HepG2 (cell line): ENCODE measurements around the gene HNRNPR. TPM values are rescaled to one million over a fixed set of nuclear protein-coding genes. Genes with fewer than 3 reads are reported as not detected.
A peak's percentile ranks its signal among the peaks of the same experiment; 100 is the strongest.

Source experiments
- ATAC-seq: fragments of 200-7000 bp; cut with Tn5 transposase; 3 replicates; pipeline ENCODE4 v1.9.1; 2020; ENCODE audit warnings: mild to moderate bottlenecking, moderate library complexity
- BruUV-seq: library from RNA; stranded (reverse); fragments of 400-500 nt; replicated peaks from 2 replicates; lab custom pipeline; 2021; lab: Mats Ljungman, UMichigan
- CTCF ChIA-PET: fragments of 300-600 bp; formaldehyde crosslinking; extraction: SDS; loops from one replicate; lab custom pipeline; 2021; ENCODE audit warnings: low total read pairs, inconsistent platforms, low intra/inter-chr PET ratio; lab: Yijun Ruan, JAX
- POLR2A ChIA-PET: fragments of 350-600 bp; sonication (Branson Sonifier 250); formaldehyde crosslinking; loops from one replicate; lab custom pipeline; 2020; ENCODE audit warnings: antibody characterized with exemption, inconsistent platforms; lab: Yijun Ruan, JAX
- DNase-seq: peaks from one replicate; pipeline ENCODE4 v3.0.0-alpha.2; 2015; ENCODE audit warnings: low spot score
- FAIRE-seq: peaks from 3 replicates; lab custom pipeline; 2011; peaks lifted over from hg19 to GRCh38; lab: Jason Lieb, UNC
- H2AFZ ChIP-seq: one replicate; pipeline ENCODE4 v1.6.1; 2011; ENCODE audit warnings: low read length, inconsistent platforms
- H3K27ac ChIP-seq: fragments of 300-600 bp; 3 replicates; pipeline ENCODE4 v1.8.0; 2011; ENCODE audit warnings: mixed run types, mild to moderate bottlenecking, mixed read lengths, low read length, inconsistent platforms; ENCODE audit not compliant: insufficient read depth; ENCODE audit errors: extremely low read length
- H3K27me3 ChIP-seq, 2 experiments: fragments of 200-600 bp in 1 of 2; 2 replicates in 1 of 2; 3 replicates in 1 of 2; pipeline versions ENCODE4 v1.6.0 to v1.8.0; 2011; ENCODE audit warnings: low read length in 2 of 2, mild to moderate bottlenecking in 2 of 2, moderate library complexity in 2 of 2, inconsistent platforms in 1 of 2; ENCODE audit not compliant: insufficient read depth in 2 of 2, control insufficient read depth in 1 of 2
- H3K36me3 ChIP-seq, 2 experiments: fragments of 200-600 bp in 1 of 2; replicated peaks in 1 of 2; 2 replicates in 1 of 2; 3 replicates in 1 of 2; pipeline versions ENCODE4 v1.5.1 to v1.8.0; 2011; ENCODE audit warnings: low read length in 2 of 2, inconsistent platforms in 1 of 2; ENCODE audit not compliant: insufficient read depth in 2 of 2, control insufficient read depth in 1 of 2
- H3K4me1 ChIP-seq: 2 replicates; pipeline ENCODE4 v1.5.1; 2012; ENCODE audit warnings: low read length, inconsistent platforms; ENCODE audit not compliant: insufficient read depth
- H3K4me2 ChIP-seq: 2 replicates; pipeline ENCODE4 v1.6.0; 2011; ENCODE audit warnings: low read depth, low read length, inconsistent platforms
- H3K4me3 ChIP-seq, 3 experiments: fragments of 200-600 bp in 1 of 3; sonication (generic), shearing (Covaris generic) in 1 of 3; replicated peaks in 1 of 3; 2 replicates each; pipeline ENCODE4 v1.5.1; 2011 to 2016; ENCODE audit warnings: low read length in 3 of 3, inconsistent platforms in 2 of 3, low read depth in 2 of 3, mild to moderate bottlenecking in 2 of 3, control low read depth in 1 of 3, mixed read lengths in 1 of 3; ENCODE audit not compliant: insufficient read depth in 1 of 3
- H3K79me2 ChIP-seq: one replicate; pipeline ENCODE4 v1.6.1; 2011; ENCODE audit warnings: low read length, inconsistent platforms; ENCODE audit not compliant: insufficient read depth
- H3K9ac ChIP-seq: 2 replicates; pipeline ENCODE4 v1.6.0; 2011; ENCODE audit warnings: mild to moderate bottlenecking, low read depth, low read length, inconsistent platforms; ENCODE audit not compliant: insufficient read depth
- H3K9me3 ChIP-seq: 2 replicates; pipeline ENCODE4 v1.5.1; 2012; ENCODE audit warnings: mild to moderate bottlenecking, low read length
- H4K20me1 ChIP-seq: 2 replicates; pipeline ENCODE4 v1.6.0; 2011; ENCODE audit warnings: inconsistent platforms, mild to moderate bottlenecking, low read length, moderate library complexity; ENCODE audit not compliant: insufficient read depth
- BHLHE40 ChIP-seq: IDR thresholded peaks from 2 replicates; pipeline ENCODE4 v1.6.1; 2011; ENCODE audit warnings: low read length, improper control_type of control experiment
- CEBPB ChIP-seq: IDR thresholded peaks from 2 replicates; pipeline ENCODE4 v1.6.1; 2011; ENCODE audit warnings: low read depth, low read length, improper control_type of control experiment, borderline replicate concordance
- DMAP1 ChIP-seq: IDR thresholded peaks from 2 replicates; pipeline ENCODE4 v1.6.1; 2016
- ETV6 ChIP-seq: sonication (generic); formaldehyde crosslinking; conservative IDR thresholded peaks from 2 replicates; pipeline ENCODE4 v1.4.0; 2020; ENCODE audit warnings: missing genetic modification reagents
- FOXA3 ChIP-seq: IDR thresholded peaks from 2 replicates; pipeline ENCODE4 v1.6.1; 2016; ENCODE audit warnings: missing genetic modification reagents, missing compliant biosample characterization
- FOXP1 ChIP-seq, 2 experiments: fragments of 450-650 bp in 1 of 2; IDR thresholded peaks; 2 replicates each; pipeline ENCODE4 v1.6.1; 2017 to 2018; ENCODE audit warnings: antibody characterized with exemption in 1 of 2
- HDAC6 ChIP-seq: fragments of 200-600 bp; sonication (generic); IDR thresholded peaks from 2 replicates; pipeline ENCODE4 v1.7.0; 2017; ENCODE audit warnings: mild to moderate bottlenecking, antibody characterized with exemption, low read length, low read depth
- PHB2 ChIP-seq: fragments of 450-650 bp; IDR thresholded peaks from 2 replicates; pipeline ENCODE4 v1.6.1; 2018; ENCODE audit not compliant: partially characterized antibody
- REXO4 ChIP-seq: sonication (generic); formaldehyde crosslinking; IDR thresholded peaks from 2 replicates; pipeline ENCODE4 v1.8.0; 2022; ENCODE audit warnings: missing genetic modification reagents, mild to moderate bottlenecking, borderline replicate concordance
- SOX13 ChIP-seq, 3 experiments: fragments of 450-650 bp in 1 of 3; sonication (generic) in 1 of 3; formaldehyde crosslinking in 1 of 3; IDR thresholded peaks in 2 of 3; conservative IDR thresholded peaks in 1 of 3; 2 replicates each; pipeline versions ENCODE4 v1.5.0 to v1.6.1; 2016 to 2020; ENCODE audit warnings: antibody characterized with exemption in 1 of 3, mild to moderate bottlenecking in 1 of 3, missing compliant biosample characterization in 1 of 3, missing genetic modification reagents in 1 of 3, moderate library complexity in 1 of 3
- YEATS2 ChIP-seq: sonication (generic); formaldehyde crosslinking; IDR thresholded peaks from 2 replicates; pipeline ENCODE4 v1.4.0; 2020; ENCODE audit warnings: missing genetic modification reagents, borderline replicate concordance
- ZNF136 ChIP-seq: sonication (generic); formaldehyde crosslinking; IDR thresholded peaks from 2 replicates; pipeline ENCODE4 v1.8.1; 2022; ENCODE audit warnings: low read depth, mild to moderate bottlenecking, moderate library complexity, missing genetic modification reagents
- ZNF343 ChIP-seq: sonication (generic); formaldehyde crosslinking; IDR thresholded peaks from 2 replicates; pipeline ENCODE4 v1.4.0; 2020; ENCODE audit warnings: mild to moderate bottlenecking, missing genetic modification reagents
- ZNF383 ChIP-seq: sonication (generic); formaldehyde crosslinking; IDR thresholded peaks from 2 replicates; pipeline ENCODE4 v1.4.0; 2020; ENCODE audit warnings: missing genetic modification reagents, mild to moderate bottlenecking, borderline replicate concordance
- ZNF879 ChIP-seq: sonication (generic); formaldehyde crosslinking; IDR thresholded peaks from 2 replicates; pipeline ENCODE4 v1.8.1; 2023; ENCODE audit warnings: missing genetic modification reagents
- WGBS: methylation state at CpG from one replicate; pipeline ENCODE4 v1.1.6; 2017; ENCODE audit warnings: low lambda C conversion rate; 5-methylcytosine and 5-hydroxymethylcytosine counted together
- in situ Hi-C: cut with HindIII; loops from 2 replicates; pipeline ENCODE4 v1.10.0; 2017; ENCODE audit warnings: low pct_unique_long_range_greater_than_20kb; ENCODE audit not compliant: extremely low pct_ligation_motif_present
- intact Hi-C: fragments of 100-400 bp; cut with micrococcal nuclease; formaldehyde crosslinking; loops from one replicate; pipeline ENCODE4 v1.10.0; 2022; ENCODE audit not compliant: unreplicated experiment
- polyA plus RNA-seq, 8 experiments: library from polyadenylated mRNA; depleted of rRNA in 3 of 8; stranded (reverse) in 7 of 8; unstranded in 1 of 8; fragments of >200 nt; fragmentation: Illumina TruSeq in 4 of 8; extraction: Trizol in 4 of 8; gene quantifications; 2 replicates each; pipeline versions ENCODE4 v1.2.1 to v1.2.3, GENCODE V29; 2011 to 2016; ENCODE audit warnings: low read depth in 4 of 8, missing spikeins in 1 of 8, mixed read lengths in 1 of 8; ENCODE audit not compliant: insufficient read depth in 1 of 8
- total RNA-seq, 5 experiments: library from RNA; depleted of rRNA; stranded (reverse); fragments of >200 nt; fragmentation: Illumina TruSeq; extraction: Trizol; gene quantifications; 2 replicates each; pipeline ENCODE4 v1.2.3, GENCODE V29; 2016; ENCODE audit warnings: low read depth in 1 of 5
- TF ChIP-seq, protein P1 (sequence below): sonication (generic); formaldehyde crosslinking; IDR thresholded peaks from 2 replicates; pipeline ENCODE4 v1.4.0; 2020; ENCODE audit warnings: missing genetic modification reagents; ENCODE audit errors: not compliant biosample characterization
- TF ChIP-seq, protein P2 (sequence below): sonication (generic); formaldehyde crosslinking; IDR thresholded peaks from 2 replicates; pipeline ENCODE4 v1.8.1; 2022; ENCODE audit warnings: low read depth, mild to moderate bottlenecking, missing genetic modification reagents
- TF ChIP-seq, protein P3 (sequence below): conservative IDR thresholded peaks from 2 replicates; pipeline ENCODE4 v1.6.1; 2018; ENCODE audit warnings: missing genetic modification reagents

Gene HNRNPR
- total and polyA plus RNA-seq, 2 of the 13 experiments (the other 11 are each of a cell fraction or from before 2014, with no cell fraction given): 133 to 216 TPM

DNA sequence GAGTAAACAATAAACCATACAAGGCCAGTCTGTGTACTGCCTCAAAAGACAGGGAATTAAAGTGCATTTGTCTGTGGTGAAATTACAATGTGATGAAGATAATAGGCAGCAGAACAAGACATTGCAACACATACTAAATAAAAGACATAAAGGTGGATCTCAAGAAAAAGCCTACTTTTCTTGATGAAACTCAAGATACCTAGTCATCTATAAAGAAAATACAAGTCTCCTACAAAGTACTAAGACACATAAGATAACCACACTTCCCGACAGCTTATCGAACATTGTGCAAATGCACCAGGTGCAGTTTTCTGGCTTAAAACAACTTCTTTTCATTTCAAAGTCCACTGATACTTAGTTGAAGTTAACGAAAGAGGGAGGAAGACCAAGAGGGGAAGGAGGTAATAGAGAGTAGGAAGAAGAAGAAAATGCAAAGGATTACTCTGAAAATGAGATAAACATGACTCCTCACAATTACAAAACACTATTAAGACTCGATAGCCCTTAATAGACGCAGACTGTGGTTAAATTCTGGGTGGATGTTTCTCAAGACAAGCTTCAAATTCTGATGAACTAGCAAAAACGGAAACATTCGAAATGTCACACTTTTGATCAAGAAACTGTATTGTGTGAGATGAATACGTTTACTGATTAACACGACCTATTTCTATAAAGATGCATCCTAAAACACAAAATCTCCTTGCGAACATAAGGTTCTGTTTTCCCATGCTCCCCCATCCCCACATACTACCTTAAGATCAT lies 2.0 kb downstream of the HNRNPR start:
- BruUV-seq: no TSS peak
- Histone ChIP-seq H4K20me1 (peaks cover 65% of the 10 kb centered on the region), H3K4me2 (peak overlapping the region; percentile 86), H3K27ac (peak overlapping the region; percentile 5), H3K9me3 (no peaks in the 10 kb centered on the region), H3K79me2 (peaks cover 68% of the 10 kb centered on the region), H3K4me1 (peaks cover 53% of the 10 kb centered on the region), H3K4me3 (peak overlapping the region; percentile 81 to 83 (median 83)), H2AFZ (no peak overlapping the region), H3K36me3 (peaks cover under 1 to 7% of the 10 kb centered on the region in 2 experiments; a peak in 2 of 5 replicates), H3K27me3 (no peaks in the 10 kb centered on the region; a peak in 2 of 5 replicates), H3K9ac (peak overlapping the region; percentile 95)
- ATAC-seq (no peak), DNase-seq (peak; percentile 27), FAIRE-seq (no peak)
- WGBS: under 1% methylated on average over 10 of the region's 10 CpGs
- in situ Hi-C loops: loop anchor here (10.0 kb wide), 1 partner anchor 193 kb away; the partner anchor contains the start of gene E2F2
- POLR2A ChIA-PET: interaction anchor here (1.2 kb wide), 1 partner anchor 82 kb away, joined by 3 read pairs; the partner anchor contains the start of gene TCEA3
- intact Hi-C loops: no loop called here
- CTCF ChIA-PET: no interaction called here
- TF ChIP-seq SOX13 (IDR thresholded peaks at IDR 0.05) (no peak), SOX13 (CRISPR knock-in tag; conservative IDR thresholded peaks at IDR 0.05 in 1 of 2, IDR thresholded peaks at IDR 0.05 in 1 of 2) (0 out of 4 replicates have a peak, but pooled peaks of 1 of the 2 experiments have one; percentile 20), REXO4 (CRISPR knock-in tag) (no peak), HDAC6 (no peak), DMAP1 (no peak), ZNF879 (CRISPR knock-in tag) (no peak), ETV6 (CRISPR knock-in tag) (no peak), PHB2 (no peak), YEATS2 (no peak), ZNF136 (CRISPR knock-in tag) (no peak), ZNF383 (no peak), CEBPB (no peak), BHLHE40 (no peak), FOXP1 (IDR thresholded peaks at IDR 0.05) (no peak), FOXP1 (CRISPR knock-in tag; IDR thresholded peaks at IDR 0.05) (0 out of 2 replicates have a peak, but pooled peaks have one; percentile 8), ZNF343 (no peak), FOXA3 (CRISPR knock-in tag) (peak; percentile 45; the same call in 1 of the 2 replicates)
- TF ChIP-seq, protein P1, sequence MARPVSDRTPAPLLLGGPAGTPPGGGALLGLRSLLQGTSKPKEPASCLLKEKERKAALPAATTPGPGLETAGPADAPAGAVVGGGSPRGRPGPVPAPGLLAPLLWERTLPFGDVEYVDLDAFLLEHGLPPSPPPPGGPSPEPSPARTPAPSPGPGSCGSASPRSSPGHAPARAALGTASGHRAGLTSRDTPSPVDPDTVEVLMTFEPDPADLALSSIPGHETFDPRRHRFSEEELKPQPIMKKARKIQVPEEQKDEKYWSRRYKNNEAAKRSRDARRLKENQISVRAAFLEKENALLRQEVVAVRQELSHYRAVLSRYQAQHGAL: no peak
- TF ChIP-seq, protein P2, sequence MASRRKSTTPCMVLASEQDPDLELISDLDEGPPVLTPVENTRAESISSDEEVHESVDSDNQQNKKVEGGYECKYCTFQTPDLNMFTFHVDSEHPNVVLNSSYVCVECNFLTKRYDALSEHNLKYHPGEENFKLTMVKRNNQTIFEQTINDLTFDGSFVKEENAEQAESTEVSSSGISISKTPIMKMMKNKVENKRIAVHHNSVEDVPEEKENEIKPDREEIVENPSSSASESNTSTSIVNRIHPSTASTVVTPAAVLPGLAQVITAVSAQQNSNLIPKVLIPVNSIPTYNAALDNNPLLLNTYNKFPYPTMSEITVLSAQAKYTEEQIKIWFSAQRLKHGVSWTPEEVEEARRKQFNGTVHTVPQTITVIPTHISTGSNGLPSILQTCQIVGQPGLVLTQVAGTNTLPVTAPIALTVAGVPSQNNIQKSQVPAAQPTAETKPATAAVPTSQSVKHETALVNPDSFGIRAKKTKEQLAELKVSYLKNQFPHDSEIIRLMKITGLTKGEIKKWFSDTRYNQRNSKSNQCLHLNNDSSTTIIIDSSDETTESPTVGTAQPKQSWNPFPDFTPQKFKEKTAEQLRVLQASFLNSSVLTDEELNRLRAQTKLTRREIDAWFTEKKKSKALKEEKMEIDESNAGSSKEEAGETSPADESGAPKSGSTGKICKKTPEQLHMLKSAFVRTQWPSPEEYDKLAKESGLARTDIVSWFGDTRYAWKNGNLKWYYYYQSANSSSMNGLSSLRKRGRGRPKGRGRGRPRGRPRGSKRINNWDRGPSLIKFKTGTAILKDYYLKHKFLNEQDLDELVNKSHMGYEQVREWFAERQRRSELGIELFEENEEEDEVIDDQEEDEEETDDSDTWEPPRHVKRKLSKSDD (CRISPR knock-in tag): no peak
- TF ChIP-seq, protein P3, sequence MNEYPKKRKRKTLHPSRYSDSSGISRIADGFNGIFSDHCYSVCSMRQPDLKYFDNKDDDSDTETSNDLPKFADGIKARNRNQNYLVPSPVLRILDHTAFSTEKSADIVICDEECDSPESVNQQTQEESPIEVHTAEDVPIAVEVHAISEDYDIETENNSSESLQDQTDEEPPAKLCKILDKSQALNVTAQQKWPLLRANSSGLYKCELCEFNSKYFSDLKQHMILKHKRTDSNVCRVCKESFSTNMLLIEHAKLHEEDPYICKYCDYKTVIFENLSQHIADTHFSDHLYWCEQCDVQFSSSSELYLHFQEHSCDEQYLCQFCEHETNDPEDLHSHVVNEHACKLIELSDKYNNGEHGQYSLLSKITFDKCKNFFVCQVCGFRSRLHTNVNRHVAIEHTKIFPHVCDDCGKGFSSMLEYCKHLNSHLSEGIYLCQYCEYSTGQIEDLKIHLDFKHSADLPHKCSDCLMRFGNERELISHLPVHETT (CRISPR knock-in tag): no peak
